Cardiac fibroblast (primary cell): Measurements from ENCODE around the gene GPC1.

Experiments
- DNase-seq, 2 donors: peaks; one replicate each; pipeline versions ENCODE4 v3.0.0 to v3.0.0-alpha.2; 2010; ENCODE audit warnings: low read depth in 2 of 2
- H3K4me3 ChIP-seq, 2 donors: replicated peaks in 1 of 2; 1 replicate in 1 of 2; 2 replicates in 1 of 2; pipeline ENCODE4 v1.5.1; 2011; ENCODE audit warnings: low read depth in 2 of 2, low read length in 2 of 2, mild to moderate bottlenecking in 2 of 2, moderate library complexity in 1 of 2
- CTCF ChIP-seq: IDR thresholded peaks from one replicate; pipeline ENCODE4 v1.5.1; 2011; ENCODE audit warnings: low read depth, mild to moderate bottlenecking, low read length, inconsistent platforms

The GPC1 gene

GRCh38 chr2:240468303-240469238 is 33.1 kb downstream of the GPC1 start:
- H3K4me3 ChIP-seq = no peak overlapping the region
- no peak for DNase-seq
- TF ChIP-seq CTCF = no peak

- DNase-seq = no peak
- H3K4me3 ChIP-seq = no peak overlapping the region
- no peak for TF ChIP-seq CTCF
Measured at GRCh38 chr2:240469239-240469636, 33.8 kb downstream of the GPC1 start.

GRCh38 chr2:240469740-240470139 is 34.3 kb downstream of the GPC1 start:
- no peak for DNase-seq
- no peak for TF ChIP-seq CTCF
- H3K4me3 ChIP-seq = no peak overlapping the region

- H3K4me3 ChIP-seq = no peak overlapping the region
- no peak for TF ChIP-seq CTCF
- no peak for DNase-seq
Measured at GRCh38 chr2:240472078-240472790, 36.8 kb downstream of the GPC1 start.

GRCh38 chr2:240473211-240473610 is 37.7 kb downstream of the GPC1 start:
- no peak for DNase-seq
- no peak overlapping the region for H3K4me3 ChIP-seq
- TF ChIP-seq CTCF = no peak

GRCh38 chr2:240477916-240478315 is 42.5 kb downstream of the GPC1 start:
- no peak for DNase-seq
- H3K4me3 ChIP-seq = no peak overlapping the region
- no peak for TF ChIP-seq CTCF
